K562 (cell line): Measurements from ENCODE around the gene DCHS2. TPM values are rescaled to one million over a fixed set of nuclear protein-coding genes. Genes with fewer than 3 reads are reported as not detected.
A peak's percentile ranks its signal among the peaks of the same experiment; 100 is the strongest.

Experiments used
- ATAC-seq: fragments of 200-7000 bp; cut with Tn5 transposase; 3 replicates; pipeline ENCODE4 v1.9.1; 2020; ENCODE audit warnings: moderate library complexity
- BruUV-seq: library from RNA; stranded (reverse); fragments of 400-500 nt; replicated peaks from 2 replicates; lab custom pipeline; 2021; lab: Mats Ljungman, UMichigan
- CTCF ChIA-PET: fragments of 300-600 bp; formaldehyde crosslinking; extraction: SDS; loops from one replicate; lab custom pipeline; 2021; ENCODE audit warnings: low intra/inter-chr PET ratio; lab: Yijun Ruan, JAX
- POLR2A ChIA-PET: fragments of 300-600, 350-650 bp; sonication (Branson Sonifier 250); formaldehyde crosslinking; extraction: SDS; loops from one replicate; lab custom pipeline; 2021; ENCODE audit warnings: antibody characterized with exemption, inconsistent platforms; lab: Yijun Ruan, JAX
- DNase-seq, 4 experiments: peaks; one replicate each; pipeline versions ENCODE4 v3.0.0 to v3.0.0-alpha.2; 2011 to 2018; ENCODE audit warnings: low spot score in 3 of 4, mixed read lengths in 3 of 4; ENCODE audit errors: extremely low read depth in 1 of 4
- FAIRE-seq: peaks from 2 replicates; lab custom pipeline; 2011; peaks lifted over from hg19 to GRCh38; lab: Jason Lieb, UNC
- H2AFZ ChIP-seq: 2 replicates; pipeline ENCODE4 v1.6.0; 2011; ENCODE audit warnings: low read depth, low read length, control low read depth, inconsistent platforms
- H3K27ac ChIP-seq: fragments of 200-600 bp; 3 replicates; pipeline ENCODE4 v1.8.0; 2011; ENCODE audit warnings: low read depth, mild to moderate bottlenecking, control low read depth, inconsistent platforms, low read length, moderate library complexity, mixed read lengths; ENCODE audit errors: extremely low read depth
- H3K27me3 ChIP-seq, 2 experiments: fragments of 300-600 bp in 1 of 2; 2 replicates in 1 of 2; 3 replicates in 1 of 2; pipeline versions ENCODE4 v1.6.0 to v1.8.0; 2011; ENCODE audit warnings: inconsistent platforms in 2 of 2, low read length in 2 of 2, mild to moderate bottlenecking in 1 of 2, mixed read lengths in 1 of 2, moderate library complexity in 1 of 2; ENCODE audit not compliant: control insufficient read depth in 2 of 2, insufficient read depth in 2 of 2
- H3K36me3 ChIP-seq: fragments of 300-600 bp; 3 replicates; pipeline ENCODE4 v1.8.0; 2011; ENCODE audit warnings: mild to moderate bottlenecking, low read length, inconsistent platforms; ENCODE audit not compliant: control insufficient read depth, insufficient read depth
- H3K4me1 ChIP-seq, 2 experiments: fragments of 200-600 bp in 1 of 2; replicated peaks in 1 of 2; 2 replicates in 1 of 2; 3 replicates in 1 of 2; pipeline versions ENCODE4 v1.5.1 to v1.8.0; 2011; ENCODE audit warnings: inconsistent platforms in 2 of 2, low read length in 2 of 2, mild to moderate bottlenecking in 1 of 2, mixed read lengths in 1 of 2, moderate library complexity in 1 of 2; ENCODE audit not compliant: control insufficient read depth in 2 of 2, insufficient read depth in 2 of 2
- H3K4me2 ChIP-seq: 2 replicates; pipeline ENCODE4 v1.6.1; 2011; ENCODE audit warnings: low read length, control low read depth, inconsistent platforms, mixed read lengths; ENCODE audit not compliant: insufficient read depth
- H3K4me3 ChIP-seq: fragments of 200-600 bp; sonication (generic), shearing (Covaris generic); 2 replicates; pipeline ENCODE4 v1.5.1; 2016; ENCODE audit warnings: control low read depth, inconsistent platforms
- H3K79me2 ChIP-seq: fragments of 200-600 bp; 3 replicates; pipeline ENCODE4 v1.8.0; 2011; ENCODE audit warnings: low read length, inconsistent platforms; ENCODE audit not compliant: control insufficient read depth, insufficient read depth
- H3K9ac ChIP-seq, 2 experiments: 2 replicates each; pipeline versions ENCODE4 v1.6.0 to v1.6.1; 2011; ENCODE audit warnings: low read depth in 2 of 2, low read length in 2 of 2, control low read depth in 1 of 2, inconsistent platforms in 1 of 2, mild to moderate bottlenecking in 1 of 2, mixed read lengths in 1 of 2; ENCODE audit not compliant: insufficient read depth in 1 of 2
- H3K9me1 ChIP-seq: one replicate; pipeline ENCODE4 v1.6.0; 2011; ENCODE audit warnings: inconsistent platforms, mild to moderate bottlenecking, low read length, moderate library complexity; ENCODE audit not compliant: control insufficient read depth, insufficient read depth
- H3K9me3 ChIP-seq: replicated peaks from 2 replicates; pipeline ENCODE4 v1.5.1; 2011; ENCODE audit warnings: low read depth, low read length, inconsistent platforms; ENCODE audit not compliant: control insufficient read depth, insufficient read depth
- H4K20me1 ChIP-seq: replicated peaks from 2 replicates; pipeline ENCODE4 v1.6.1; 2011; ENCODE audit warnings: low read length, inconsistent platforms, mixed read lengths; ENCODE audit not compliant: control insufficient read depth, insufficient read depth
- AFF1 ChIP-seq, 2 experiments: fragments of 450-650 bp; IDR thresholded peaks; 2 replicates each; pipeline ENCODE4 v1.6.1; 2018; ENCODE audit warnings: mild to moderate bottlenecking in 2 of 2, low read depth in 1 of 2; ENCODE audit not compliant: partially characterized antibody in 2 of 2
- ATF4 ChIP-seq: fragments of 450-650 bp; formaldehyde crosslinking; IDR thresholded peaks from 2 replicates; pipeline ENCODE4 v1.4.0; 2022; ENCODE audit warnings: mild to moderate bottlenecking, moderate library complexity
- CXXC5 ChIP-seq: fragments of 250-450 bp; sonication (Bioruptor Pico); IDR thresholded peaks from 2 replicates; pipeline ENCODE4 v1.8.0; 2022; ENCODE audit warnings: inconsistent platforms, mild to moderate bottlenecking, moderate library complexity
- FOXA1 ChIP-seq: fragments of 450-650 bp; IDR thresholded peaks from 2 replicates; pipeline ENCODE4 v1.6.1; 2016; ENCODE audit warnings: mild to moderate bottlenecking, borderline replicate concordance
- GABPA ChIP-seq: fragments of 200-800 bp; sonication (Bioruptor generic); conservative IDR thresholded peaks from 2 replicates; pipeline ENCODE4 v1.6.1; 2016; ENCODE audit warnings: low read depth, missing genetic modification characterization, missing compliant biosample characterization
- SPI1 ChIP-seq: IDR thresholded peaks from 2 replicates; pipeline ENCODE4 v1.6.1; 2011; ENCODE audit warnings: low read depth, low read length, control low read depth, borderline replicate concordance
- TEAD4 ChIP-seq, 2 experiments: sonication (generic) in 1 of 2; formaldehyde crosslinking in 1 of 2; IDR thresholded peaks; 2 replicates each; pipeline versions ENCODE4 v1.6.1 to v1.8.0; 2012 to 2022; ENCODE audit warnings: borderline replicate concordance in 1 of 2, inconsistent platforms in 1 of 2, low read length in 1 of 2, mild to moderate bottlenecking in 1 of 2, missing genetic modification reagents in 1 of 2
- ZNF583 ChIP-seq: fragments of 250-450 bp; sonication (Bioruptor Pico); IDR thresholded peaks from 2 replicates; pipeline ENCODE4 v1.4.0; 2020
- WGBS: fragments of 100-300 bp; shearing (Covaris generic); methylation state at CpG from one replicate; pipeline ENCODE4 v1.1.6; 2016; ENCODE audit warnings: low coverage, mixed read lengths; ENCODE audit not compliant: insufficient coverage; ENCODE audit errors: missing lambda C conversion rate; 5-methylcytosine and 5-hydroxymethylcytosine counted together
- in situ Hi-C: fragments of 300-500 bp; cut with MboI; formaldehyde crosslinking; loops from 4 replicates; pipeline ENCODE4 v1.15.0; 2018; ENCODE audit warnings: inconsistent platforms, mixed read lengths
- intact Hi-C: fragments of 100-400 bp; cut with micrococcal nuclease; formaldehyde crosslinking; loops from 2 replicates; pipeline ENCODE4 v1.14.2; 2022
- polyA plus RNA-seq, 8 experiments: library from polyadenylated mRNA; depleted of rRNA in 4 of 8; stranded (reverse) in 5 of 8; unstranded in 3 of 8; fragments of >200 nt; fragmentation: Nextera tagmentation in 2 of 8; fragmentation: Illumina TruSeq in 1 of 8; extraction: Ambion mirVana in 2 of 8; extraction: Trizol in 1 of 8; gene quantifications; 2 replicates each; pipeline versions ENCODE4 v1.2.1 to v1.2.3, GENCODE V29; 2011 to 2014; ENCODE audit warnings: inconsistent platforms in 1 of 8, missing spikeins in 1 of 8
- total RNA-seq, 7 experiments: library from RNA; depleted of rRNA in 6 of 7; stranded (reverse); fragments of >200 nt in 6 of 7; fragmentation: Illumina TruSeq in 2 of 7; extraction: Trizol in 2 of 7; gene quantifications; 2 replicates each; pipeline versions ENCODE4 v1.2.1 to v1.2.3, GENCODE V29; 2011 to 2021; ENCODE audit warnings: low replicate concordance in 1 of 7
- TF ChIP-seq, protein P1 (sequence below), 3 experiments: IDR thresholded peaks in 2 of 3; conservative IDR thresholded peaks in 1 of 3; 2 replicates each; pipeline ENCODE4 v1.5.1; 2011 to 2012; ENCODE audit warnings: low read length in 3 of 3, mild to moderate bottlenecking in 3 of 3, control low read depth in 2 of 3, improper control_type of control experiment in 1 of 3, inconsistent platforms in 1 of 3, low read depth in 1 of 3, mixed read lengths in 1 of 3, moderate library complexity in 1 of 3; ENCODE audit not compliant: insufficient read depth in 2 of 3
- TF ChIP-seq, protein P2 (sequence below), 2 experiments: fragments of 450-650 bp; IDR thresholded peaks; 2 replicates each; pipeline ENCODE4 v1.6.1; 2016

DCHS2 gene
- total and polyA plus RNA-seq, 9 of the 15 experiments (the other 6 are each of a cell fraction or from before 2014, with no cell fraction given): 0.49 to 7.1 (median 5.3) TPM

GRCh38 chr4:154464654-154465053, 26.9 kb downstream of the DCHS2 start:
- Histone ChIP-seq H3K4me3 (peak overlapping the region; percentile 31), H3K9me3 (no peaks in the 10 kb centered on the region), H3K9ac (peak overlapping the region in 1 of 2 experiments; percentile 72; a peak in 2 of 4 replicates), H3K4me1 (peaks cover 0 to 25% of the 10 kb centered on the region in 2 experiments; a peak in 3 of 5 replicates), H3K9me1 (no peaks in the 10 kb centered on the region), H3K79me2 (peaks cover 48% of the 10 kb centered on the region), H4K20me1 (no peaks in the 10 kb centered on the region), H3K27me3 (no peaks in the 10 kb centered on the region), H2AFZ (peak overlapping the region; percentile 87), H3K27ac (peak overlapping the region; percentile 83), H3K36me3 (0 out of 3 replicates have a peak, but pooled peaks cover 2% of the 10 kb centered on the region), H3K4me2 (peak overlapping the region; percentile 66)
- ChIA-PET POLR2A (interaction anchor here (1.2 to 2.6 kb wide), 4 partner anchors 8 to 91 kb away, joined by 3 to 11 read pairs (median 5); no protein-coding TSS in a partner anchor), CTCF (no interaction called here)
- in situ Hi-C loops: no loop called here
- ATAC-seq: peak; percentile 81
- peak in 2 of 4 experiments; percentile 53 to 67 for DNase-seq
- intact Hi-C loops: loop anchor here (5.0 kb wide), 1 partner anchor 38 kb away; no protein-coding TSS in a partner anchor
- WGBS: 22% methylated on average over 1 of the region's 1 CpG
- no TSS peak for BruUV-seq
- peak; percentile 26 for FAIRE-seq
- peak; percentile 21; the same call in 1 of the 2 replicates for TF ChIP-seq CXXC5 (CRISPR knock-in tag)
- TF ChIP-seq, protein P1, sequence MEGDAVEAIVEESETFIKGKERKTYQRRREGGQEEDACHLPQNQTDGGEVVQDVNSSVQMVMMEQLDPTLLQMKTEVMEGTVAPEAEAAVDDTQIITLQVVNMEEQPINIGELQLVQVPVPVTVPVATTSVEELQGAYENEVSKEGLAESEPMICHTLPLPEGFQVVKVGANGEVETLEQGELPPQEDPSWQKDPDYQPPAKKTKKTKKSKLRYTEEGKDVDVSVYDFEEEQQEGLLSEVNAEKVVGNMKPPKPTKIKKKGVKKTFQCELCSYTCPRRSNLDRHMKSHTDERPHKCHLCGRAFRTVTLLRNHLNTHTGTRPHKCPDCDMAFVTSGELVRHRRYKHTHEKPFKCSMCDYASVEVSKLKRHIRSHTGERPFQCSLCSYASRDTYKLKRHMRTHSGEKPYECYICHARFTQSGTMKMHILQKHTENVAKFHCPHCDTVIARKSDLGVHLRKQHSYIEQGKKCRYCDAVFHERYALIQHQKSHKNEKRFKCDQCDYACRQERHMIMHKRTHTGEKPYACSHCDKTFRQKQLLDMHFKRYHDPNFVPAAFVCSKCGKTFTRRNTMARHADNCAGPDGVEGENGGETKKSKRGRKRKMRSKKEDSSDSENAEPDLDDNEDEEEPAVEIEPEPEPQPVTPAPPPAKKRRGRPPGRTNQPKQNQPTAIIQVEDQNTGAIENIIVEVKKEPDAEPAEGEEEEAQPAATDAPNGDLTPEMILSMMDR (IDR thresholded peaks at IDR 0.05 in 2 of 3, conservative IDR thresholded peaks at IDR 0.05 in 1 of 3; ENCODE audit: insufficient read depth in 2 of 3, low read depth in 1 of 3, low read length in 3 of 3): 0 out of 6 replicates have a peak, but pooled peaks of 1 of the 3 experiments have one; percentile 1
- TF ChIP-seq, protein P2, sequence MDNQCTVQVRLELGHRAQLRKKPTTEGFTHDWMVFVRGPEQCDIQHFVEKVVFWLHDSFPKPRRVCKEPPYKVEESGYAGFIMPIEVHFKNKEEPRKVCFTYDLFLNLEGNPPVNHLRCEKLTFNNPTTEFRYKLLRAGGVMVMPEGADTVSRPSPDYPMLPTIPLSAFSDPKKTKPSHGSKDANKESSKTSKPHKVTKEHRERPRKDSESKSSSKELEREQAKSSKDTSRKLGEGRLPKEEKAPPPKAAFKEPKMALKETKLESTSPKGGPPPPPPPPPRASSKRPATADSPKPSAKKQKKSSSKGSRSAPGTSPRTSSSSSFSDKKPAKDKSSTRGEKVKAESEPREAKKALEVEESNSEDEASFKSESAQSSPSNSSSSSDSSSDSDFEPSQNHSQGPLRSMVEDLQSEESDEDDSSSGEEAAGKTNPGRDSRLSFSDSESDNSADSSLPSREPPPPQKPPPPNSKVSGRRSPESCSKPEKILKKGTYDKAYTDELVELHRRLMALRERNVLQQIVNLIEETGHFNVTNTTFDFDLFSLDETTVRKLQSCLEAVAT (IDR thresholded peaks at IDR 0.05): 0 out of 4 replicates have a peak, but pooled peaks of 1 of the 2 experiments have one; percentile 14
- TF ChIP-seq SPI1: peak; percentile 60; the same call in 1 of the 2 replicates
- peak; percentile 40 for TF ChIP-seq GABPA (tag)
- no peak for TF ChIP-seq TEAD4 (IDR thresholded peaks at IDR 0.05; ENCODE audit: low read length)
- TF ChIP-seq TEAD4 (CRISPR knock-in tag; IDR thresholded peaks at IDR 0.05; ENCODE audit: borderline replicate concordance): no peak
- TF ChIP-seq AFF1 (IDR thresholded peaks at IDR 0.05; ENCODE audit: low read depth in 1 of 2, partially characterized antibody in 2 of 2): peak in 1 of 2 experiments; percentile 33
- no peak for TF ChIP-seq ZNF583 (CRISPR knock-in tag)
- peak; percentile 44; the same call in 1 of the 2 replicates for TF ChIP-seq ATF4
- TF ChIP-seq FOXA1: no peak
